ENCODE measurements around the gene IP6K3. TPM values are rescaled to one million over a fixed set of nuclear protein-coding genes. Genes with fewer than 3 reads are reported as not detected.
A peak's percentile ranks its signal among the peaks of the same experiment; 100 is the strongest.

Gene IP6K3
- polyA plus RNA-seq, 1 of the 3 experiments (the other 2 are of a cell fraction) = 0.21 TPM

DNA sequence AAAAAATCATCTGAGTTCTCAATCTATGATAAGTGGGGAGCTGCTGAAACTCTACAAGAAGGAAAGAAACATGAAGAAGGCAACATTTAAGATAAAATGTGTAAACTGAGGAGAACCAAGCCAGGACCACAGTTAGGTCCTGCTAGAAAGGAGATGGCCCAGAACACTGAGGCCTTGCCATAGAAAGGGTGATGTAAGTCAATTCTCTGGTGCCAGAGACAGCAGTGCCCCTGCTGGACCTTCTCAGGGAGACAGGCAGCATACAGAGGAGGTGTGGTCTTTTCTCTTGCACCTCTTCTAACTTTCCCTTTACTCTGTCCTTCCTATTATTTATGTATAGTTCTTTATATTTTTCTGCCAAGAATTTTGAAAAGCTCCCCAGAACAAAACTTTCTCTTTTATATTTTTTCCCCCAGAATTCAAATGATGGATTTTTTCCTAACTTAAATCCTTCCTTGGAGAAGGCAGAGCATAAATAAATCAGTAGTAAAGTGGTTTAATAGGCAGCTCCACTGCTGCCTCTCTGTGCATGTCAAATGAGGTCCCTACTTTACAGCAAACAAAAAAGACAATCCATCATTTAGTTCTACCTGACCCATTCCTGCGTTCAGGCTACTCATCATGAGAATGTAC is 44.2 kb downstream of the IP6K3 start:
- no peak overlapping the region for H3K4me2 ChIP-seq
- no peaks in the 10 kb centered on the region for H3K9me2 ChIP-seq
- H3F3A ChIP-seq (replicated peaks; ENCODE audit: insufficient read depth) = peaks cover 5% of the 10 kb centered on the region
- 76% methylated on average over 1 of the region's 1 CpG for WGBS (ENCODE audit: low lambda C conversion rate)
- no peak overlapping the region; a peak in 1 of 4 replicates for H3K4me3 ChIP-seq (ENCODE audit: low read depth in 2 of 2, low read length in 1 of 2)
- H2AFZ ChIP-seq (ENCODE audit: low read depth) = no peak overlapping the region
- H3K36me3 ChIP-seq (replicated peaks in 1 of 2; ENCODE audit: control insufficient read depth in 1 of 2, insufficient read depth in 2 of 2, low read length in 1 of 2) = peaks cover 0 to 38% of the 10 kb centered on the region in 2 experiments
- DNase-seq = peak; percentile 74
- POLR2A ChIA-PET = interaction anchor here (0.6 to 1.0 kb wide), 2 partner anchors 9 to 121 kb away, joined by 3 read pairs; partner anchors contain the start of gene UQCC2
- no peaks in the 10 kb centered on the region for H4K20me1 ChIP-seq (ENCODE audit: insufficient read depth)
- no peak overlapping the region for H3K9ac ChIP-seq
- no peak overlapping the region for H3K27ac ChIP-seq (ENCODE audit: low read depth in 2 of 2, low read length in 1 of 2)
- CTCF ChIA-PET = interaction anchor here (0.5 to 9.7 kb wide), 31 partner anchors 8 to 452 kb away, joined by 3 to 188 read pairs (median 4); partner anchors contain the start of genes BAK1, ITPR3 and UQCC2
- no peak for TF ChIP-seq FOXJ3 (CRISPR knock-in tag; IDR thresholded peaks at IDR 0.05)
- TF ChIP-seq TAF1 (IDR thresholded peaks at IDR 0.05; ENCODE audit: borderline replicate concordance, low read depth, low read length) = no peak
- peak; percentile 72 for TF ChIP-seq RAD21 (IDR thresholded peaks at IDR 0.05; ENCODE audit: low read length)
- TF ChIP-seq, protein P1, sequence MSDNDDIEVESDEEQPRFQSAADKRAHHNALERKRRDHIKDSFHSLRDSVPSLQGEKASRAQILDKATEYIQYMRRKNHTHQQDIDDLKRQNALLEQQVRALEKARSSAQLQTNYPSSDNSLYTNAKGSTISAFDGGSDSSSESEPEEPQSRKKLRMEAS (IDR thresholded peaks at IDR 0.05; ENCODE audit: low read depth) = no peak
- TF ChIP-seq, protein P2, sequence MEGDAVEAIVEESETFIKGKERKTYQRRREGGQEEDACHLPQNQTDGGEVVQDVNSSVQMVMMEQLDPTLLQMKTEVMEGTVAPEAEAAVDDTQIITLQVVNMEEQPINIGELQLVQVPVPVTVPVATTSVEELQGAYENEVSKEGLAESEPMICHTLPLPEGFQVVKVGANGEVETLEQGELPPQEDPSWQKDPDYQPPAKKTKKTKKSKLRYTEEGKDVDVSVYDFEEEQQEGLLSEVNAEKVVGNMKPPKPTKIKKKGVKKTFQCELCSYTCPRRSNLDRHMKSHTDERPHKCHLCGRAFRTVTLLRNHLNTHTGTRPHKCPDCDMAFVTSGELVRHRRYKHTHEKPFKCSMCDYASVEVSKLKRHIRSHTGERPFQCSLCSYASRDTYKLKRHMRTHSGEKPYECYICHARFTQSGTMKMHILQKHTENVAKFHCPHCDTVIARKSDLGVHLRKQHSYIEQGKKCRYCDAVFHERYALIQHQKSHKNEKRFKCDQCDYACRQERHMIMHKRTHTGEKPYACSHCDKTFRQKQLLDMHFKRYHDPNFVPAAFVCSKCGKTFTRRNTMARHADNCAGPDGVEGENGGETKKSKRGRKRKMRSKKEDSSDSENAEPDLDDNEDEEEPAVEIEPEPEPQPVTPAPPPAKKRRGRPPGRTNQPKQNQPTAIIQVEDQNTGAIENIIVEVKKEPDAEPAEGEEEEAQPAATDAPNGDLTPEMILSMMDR (IDR thresholded peaks at IDR 0.05) = peak; percentile 65
- TF ChIP-seq RCOR1 (IDR thresholded peaks at IDR 0.05; ENCODE audit: low read length) = no peak
- TF ChIP-seq, protein P3, sequence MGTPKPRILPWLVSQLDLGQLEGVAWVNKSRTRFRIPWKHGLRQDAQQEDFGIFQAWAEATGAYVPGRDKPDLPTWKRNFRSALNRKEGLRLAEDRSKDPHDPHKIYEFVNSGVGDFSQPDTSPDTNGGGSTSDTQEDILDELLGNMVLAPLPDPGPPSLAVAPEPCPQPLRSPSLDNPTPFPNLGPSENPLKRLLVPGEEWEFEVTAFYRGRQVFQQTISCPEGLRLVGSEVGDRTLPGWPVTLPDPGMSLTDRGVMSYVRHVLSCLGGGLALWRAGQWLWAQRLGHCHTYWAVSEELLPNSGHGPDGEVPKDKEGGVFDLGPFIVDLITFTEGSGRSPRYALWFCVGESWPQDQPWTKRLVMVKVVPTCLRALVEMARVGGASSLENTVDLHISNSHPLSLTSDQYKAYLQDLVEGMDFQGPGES (IDR thresholded peaks at IDR 0.05; ENCODE audit: low read depth, low read length) = no peak
- TF ChIP-seq SMC3 (IDR thresholded peaks at IDR 0.05; ENCODE audit: low read depth, low read length) = peak; percentile 25; the same call in 1 of the 2 replicates
- peaks cover under 1 to 20% of the 10 kb centered on the region in 2 experiments; a peak in 2 of 4 replicates for H3K4me1 ChIP-seq (ENCODE audit: control insufficient read depth in 1 of 2, insufficient read depth in 2 of 2, low read depth in 1 of 2, low read length in 1 of 2)
- H3K79me2 ChIP-seq (ENCODE audit: insufficient read depth) = no peaks in the 10 kb centered on the region
- no peaks in the 10 kb centered on the region for H3K9me3 ChIP-seq
- no peaks in the 10 kb centered on the region for H3K27me3 ChIP-seq (ENCODE audit: insufficient read depth)

DNA sequence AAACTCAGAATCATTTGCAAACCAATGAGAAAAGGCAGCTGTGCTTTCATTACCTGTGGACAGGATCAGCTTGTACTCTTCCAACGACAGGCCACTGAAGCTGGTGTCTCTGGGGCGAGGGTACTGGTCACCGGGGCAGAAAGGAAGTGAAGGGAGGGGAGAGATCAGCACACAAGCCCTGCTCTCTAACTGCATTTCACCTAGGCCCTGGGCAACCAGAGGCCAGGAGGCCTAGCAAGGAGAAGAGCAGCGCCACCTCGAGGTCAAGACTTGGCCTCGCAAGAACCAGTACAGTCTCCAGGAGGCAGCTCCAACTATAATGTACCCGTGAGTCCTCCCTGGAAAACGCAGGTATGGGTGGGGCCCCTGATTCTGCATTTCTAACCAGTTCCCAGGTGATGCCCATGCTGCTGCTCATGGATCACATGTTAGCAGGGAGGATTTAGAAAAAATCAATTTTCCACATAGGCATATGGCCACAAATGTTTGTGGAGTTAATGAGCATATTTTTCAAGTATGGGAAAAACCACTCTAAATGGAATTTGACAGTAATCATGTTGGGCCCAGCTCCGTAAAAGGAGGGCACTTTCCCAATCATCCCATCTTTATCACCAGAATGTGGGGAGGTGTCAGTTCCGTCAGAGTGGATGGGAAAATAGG is 46.2 kb downstream of the IP6K3 start:
- Histone ChIP-seq H3K27ac (ENCODE audit: low read depth in 2 of 2, low read length in 1 of 2) (no peak overlapping the region; a peak in 1 of 4 replicates), H3F3A (replicated peaks; ENCODE audit: insufficient read depth) (peaks cover 14% of the 10 kb centered on the region), H3K27me3 (ENCODE audit: insufficient read depth) (no peaks in the 10 kb centered on the region), H3K79me2 (ENCODE audit: insufficient read depth) (no peaks in the 10 kb centered on the region), H3K9ac (no peak overlapping the region), H3K9me2 (no peaks in the 10 kb centered on the region), H3K36me3 (replicated peaks in 1 of 2; ENCODE audit: control insufficient read depth in 1 of 2, insufficient read depth in 2 of 2, low read length in 1 of 2) (peaks cover 5 to 40% of the 10 kb centered on the region in 2 experiments), H3K9me3 (no peaks in the 10 kb centered on the region), H3K4me3 (ENCODE audit: low read depth in 2 of 2, low read length in 1 of 2) (no peak overlapping the region; a peak in 1 of 4 replicates), H3K4me2 (no peak overlapping the region), H4K20me1 (ENCODE audit: insufficient read depth) (no peaks in the 10 kb centered on the region), H2AFZ (ENCODE audit: low read depth) (no peak overlapping the region), H3K4me1 (ENCODE audit: control insufficient read depth in 1 of 2, insufficient read depth in 2 of 2, low read depth in 1 of 2, low read length in 1 of 2) (peaks cover 20 to 34% of the 10 kb centered on the region in 2 experiments; a peak in 3 of 4 replicates)
- 65% methylated on average over 9 of the region's 10 CpGs for WGBS (ENCODE audit: low lambda C conversion rate)
- CTCF ChIA-PET = interaction anchor here (0.6 to 9.7 kb wide), 34 partner anchors 10 to 379 kb away, joined by 3 to 188 read pairs (median 5); partner anchors contain the start of genes CUTA, ITPR3, SYNGAP1 and UQCC2
- peak; percentile 62 for DNase-seq
- POLR2A ChIA-PET = no interaction called here
- TF ChIP-seq TCF12 (IDR thresholded peaks at IDR 0.05) (no peak), RAD21 (IDR thresholded peaks at IDR 0.05; ENCODE audit: low read length) (peak; percentile 78), NFIC (IDR thresholded peaks at IDR 0.05; ENCODE audit: borderline replicate concordance) (no peak), NRF1 (IDR thresholded peaks at IDR 0.05; ENCODE audit: low read depth, low read length) (no peak), FOXM1 (IDR thresholded peaks at IDR 0.05; ENCODE audit: low read depth) (no peak), SMC3 (IDR thresholded peaks at IDR 0.05; ENCODE audit: low read depth, low read length) (peak; percentile 80), RXRA (IDR thresholded peaks at IDR 0.05; ENCODE audit: borderline replicate concordance, low read depth) (no peak), JUND (IDR thresholded peaks at IDR 0.05) (no peak)
- TF ChIP-seq, protein P2 (IDR thresholded peaks at IDR 0.05) = peak; percentile 76
- TF ChIP-seq, protein P4, sequence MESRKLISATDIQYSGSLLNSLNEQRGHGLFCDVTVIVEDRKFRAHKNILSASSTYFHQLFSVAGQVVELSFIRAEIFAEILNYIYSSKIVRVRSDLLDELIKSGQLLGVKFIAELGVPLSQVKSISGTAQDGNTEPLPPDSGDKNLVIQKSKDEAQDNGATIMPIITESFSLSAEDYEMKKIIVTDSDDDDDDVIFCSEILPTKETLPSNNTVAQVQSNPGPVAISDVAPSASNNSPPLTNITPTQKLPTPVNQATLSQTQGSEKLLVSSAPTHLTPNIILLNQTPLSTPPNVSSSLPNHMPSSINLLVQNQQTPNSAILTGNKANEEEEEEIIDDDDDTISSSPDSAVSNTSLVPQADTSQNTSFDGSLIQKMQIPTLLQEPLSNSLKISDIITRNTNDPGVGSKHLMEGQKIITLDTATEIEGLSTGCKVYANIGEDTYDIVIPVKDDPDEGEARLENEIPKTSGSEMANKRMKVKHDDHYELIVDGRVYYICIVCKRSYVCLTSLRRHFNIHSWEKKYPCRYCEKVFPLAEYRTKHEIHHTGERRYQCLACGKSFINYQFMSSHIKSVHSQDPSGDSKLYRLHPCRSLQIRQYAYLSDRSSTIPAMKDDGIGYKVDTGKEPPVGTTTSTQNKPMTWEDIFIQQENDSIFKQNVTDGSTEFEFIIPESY (IDR thresholded peaks at IDR 0.05; ENCODE audit: borderline replicate concordance, low read depth) = no peak

Measured in SK-N-SH (cell line).